Measurements from ENCODE around the gene DIP2B. TPM values are rescaled to one million over a fixed set of nuclear protein-coding genes. Genes with fewer than 3 reads are reported as not detected.

Gene DIP2B
- total RNA-seq, 1 experiment from 2014 or later, result 20.0 TPM

DNA sequence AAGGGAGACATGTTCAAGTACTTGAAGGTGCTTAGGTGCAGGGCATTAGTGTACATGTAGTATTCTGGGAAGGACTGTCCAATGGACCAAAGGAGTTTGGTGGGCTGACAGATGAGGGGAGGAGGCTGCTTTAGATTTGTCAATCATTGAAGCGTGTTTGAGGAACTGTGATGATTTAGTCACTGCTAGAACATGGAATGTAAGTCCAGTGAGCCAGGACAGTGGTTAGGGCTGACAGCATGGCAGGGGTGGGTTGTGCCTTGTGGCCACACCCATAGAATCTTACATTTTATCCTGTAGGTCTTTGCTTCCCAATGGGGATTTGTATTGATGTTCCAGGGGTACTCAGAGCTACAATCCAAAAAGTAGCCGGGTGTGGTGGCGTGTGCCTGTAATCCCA, 24.6 kb downstream of the DIP2B start:
- Histone ChIP-seq H3K79me1 (ENCODE audit: insufficient read depth, low read depth, low read length, poor library complexity, severe bottlenecking) (peaks cover 2% of the 10 kb centered on the region), H2AFZ (ENCODE audit: low read length) (no peak overlapping the region), H3K4me1 (ENCODE audit: insufficient read depth, low read length) (no peaks in the 10 kb centered on the region; the same call in 1 of the 2 replicates), H3T11ph (ENCODE audit: low read length) (no peak overlapping the region), H2BK20ac (ENCODE audit: low read depth, low read length, poor library complexity, severe bottlenecking) (no peak overlapping the region), H4K20me1 (ENCODE audit: control insufficient read depth, insufficient read depth, insufficient read length) (no peaks in the 10 kb centered on the region), H2AK5ac (ENCODE audit: insufficient read length, low read length) (no peak overlapping the region), H3K56ac (ENCODE audit: insufficient read length, low read depth, low read length) (no peak overlapping the region), H3K23ac (ENCODE audit: insufficient read length, low read depth, low read length) (no peak overlapping the region), H3K4me2 (ENCODE audit: insufficient read depth, insufficient read length, low read length) (no peak overlapping the region), H4K91ac (ENCODE audit: insufficient read length, low read depth, low read length) (no peak overlapping the region), H3K27me3 (ENCODE audit: insufficient read depth, low read length) (no peaks in the 10 kb centered on the region), H3K18ac (ENCODE audit: insufficient read length, low read depth, low read length) (no peak overlapping the region), H2BK12ac (ENCODE audit: insufficient read length, low read depth, low read length) (no peak overlapping the region), H2BK15ac (ENCODE audit: low read depth, low read length) (no peak overlapping the region), H3K9ac (ENCODE audit: extremely low read depth, insufficient read length, low read length) (no peak overlapping the region), H3K9me3 (ENCODE audit: control insufficient read depth, low read depth, low read length) (no peaks in the 10 kb centered on the region), H3K23me2 (ENCODE audit: insufficient read length, low read depth, low read length, poor library complexity, severe bottlenecking) (no peaks in the 10 kb centered on the region), H4K5ac (ENCODE audit: insufficient read length, low read depth, low read length) (no peak overlapping the region), H3K14ac (ENCODE audit: insufficient read depth, low read length) (no peak overlapping the region), H2BK5ac (ENCODE audit: insufficient read length, low read length) (no peak overlapping the region), H2BK120ac (ENCODE audit: low read depth, low read length, poor library complexity, severe bottlenecking) (no peak overlapping the region), H3K27ac (ENCODE audit: insufficient read length, low read depth, low read length) (no peak overlapping the region), H3K79me2 (ENCODE audit: insufficient read depth, low read length) (peaks cover 5% of the 10 kb centered on the region; the same call in 1 of the 2 replicates), H3K4ac (ENCODE audit: low read depth, low read length) (no peak overlapping the region), H4K8ac (replicated peaks; ENCODE audit: insufficient read length, low read depth, low read length) (no peak overlapping the region)
- TF ChIP-seq, protein P1, sequence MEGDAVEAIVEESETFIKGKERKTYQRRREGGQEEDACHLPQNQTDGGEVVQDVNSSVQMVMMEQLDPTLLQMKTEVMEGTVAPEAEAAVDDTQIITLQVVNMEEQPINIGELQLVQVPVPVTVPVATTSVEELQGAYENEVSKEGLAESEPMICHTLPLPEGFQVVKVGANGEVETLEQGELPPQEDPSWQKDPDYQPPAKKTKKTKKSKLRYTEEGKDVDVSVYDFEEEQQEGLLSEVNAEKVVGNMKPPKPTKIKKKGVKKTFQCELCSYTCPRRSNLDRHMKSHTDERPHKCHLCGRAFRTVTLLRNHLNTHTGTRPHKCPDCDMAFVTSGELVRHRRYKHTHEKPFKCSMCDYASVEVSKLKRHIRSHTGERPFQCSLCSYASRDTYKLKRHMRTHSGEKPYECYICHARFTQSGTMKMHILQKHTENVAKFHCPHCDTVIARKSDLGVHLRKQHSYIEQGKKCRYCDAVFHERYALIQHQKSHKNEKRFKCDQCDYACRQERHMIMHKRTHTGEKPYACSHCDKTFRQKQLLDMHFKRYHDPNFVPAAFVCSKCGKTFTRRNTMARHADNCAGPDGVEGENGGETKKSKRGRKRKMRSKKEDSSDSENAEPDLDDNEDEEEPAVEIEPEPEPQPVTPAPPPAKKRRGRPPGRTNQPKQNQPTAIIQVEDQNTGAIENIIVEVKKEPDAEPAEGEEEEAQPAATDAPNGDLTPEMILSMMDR (conservative IDR thresholded peaks at IDR 0.05), result no peak
- 0 out of 7 replicates have a peak, but pooled peaks cover 0 to 1% (median 0%) of the 10 kb centered on the region in 3 experiments for H3K36me3 Mint-ChIP-seq (ENCODE audit: insufficient read depth in 1 of 3, low read depth in 3 of 3)
- no CpG with 5 or more reads among the region's 3 CpGs for WGBS (ENCODE audit: extremely low coverage, insufficient read length, low lambda C conversion rate)
- no peaks in the 10 kb centered on the region for H3K9me3 Mint-ChIP-seq
- H3K27ac Mint-ChIP-seq, result no peak overlapping the region
- H3K4me1 Mint-ChIP-seq, result peaks cover 15 to 22% of the 10 kb centered on the region in 2 experiments
- DNase-seq, result no peak
- no peaks in the 10 kb centered on the region for H3K27me3 Mint-ChIP-seq (ENCODE audit: low read depth)
- H3K4me3 Mint-ChIP-seq, result no peak overlapping the region

Measured in H9 (cell line).